Small intestine (tissue), 7 donors: ENCODE results near the gene ADIPOR2. TPM values are rescaled to one million over a fixed set of nuclear protein-coding genes. Genes with fewer than 3 reads are reported as not detected.
"Not testable (repeated sequence)": the region's sequence is repeated elsewhere in the genome, so short reads cannot be mapped to it uniquely, and the experiment has no call there.

Source experiments
- DNase-seq, 2 donors: peaks; one replicate each; pipeline versions ENCODE4 v3.0.0 to v3.0.0-alpha.2; 2013
- FAIRE-seq: peaks from 2 replicates; lab custom pipeline; 2012; peaks lifted over from hg19 to GRCh38; lab: Jason Lieb, UNC
- H3K27ac ChIP-seq, 3 donors: one replicate each; pipeline ENCODE4 v1.5.1; 2013; ENCODE audit warnings: low read length in 2 of 3, mild to moderate bottlenecking in 2 of 3, control low read depth in 1 of 3, inconsistent platforms in 1 of 3, low read depth in 1 of 3, moderate library complexity in 1 of 3
- H3K27me3 ChIP-seq, 3 donors: one replicate each; pipeline ENCODE4 v1.6.1; 2013; ENCODE audit warnings: low read length in 3 of 3, inconsistent platforms in 1 of 3; ENCODE audit not compliant: control insufficient read depth in 3 of 3, insufficient read depth in 3 of 3
- H3K36me3 ChIP-seq, 3 donors: one replicate each; pipeline ENCODE4 v1.6.1; 2013; ENCODE audit warnings: low read length in 3 of 3, inconsistent platforms in 1 of 3, low read depth in 1 of 3, mild to moderate bottlenecking in 1 of 3, moderate library complexity in 1 of 3; ENCODE audit not compliant: control insufficient read depth in 3 of 3, insufficient read depth in 2 of 3
- H3K4me1 ChIP-seq, 3 donors: one replicate each; pipeline ENCODE4 v1.6.1; 2013; ENCODE audit warnings: low read length in 2 of 3, inconsistent platforms in 1 of 3, low read depth in 1 of 3, mild to moderate bottlenecking in 1 of 3, moderate library complexity in 1 of 3; ENCODE audit not compliant: control insufficient read depth in 3 of 3, insufficient read depth in 2 of 3
- H3K4me3 ChIP-seq, 3 donors: one replicate each; pipeline ENCODE4 v1.5.1; 2013; ENCODE audit warnings: low read length in 3 of 3, control low read depth in 1 of 3, inconsistent platforms in 1 of 3, low read depth in 1 of 3, mild to moderate bottlenecking in 1 of 3, moderate library complexity in 1 of 3
- H3K9me3 ChIP-seq, 2 donors: one replicate each; pipeline ENCODE4 v1.6.1; 2013; ENCODE audit warnings: low read depth in 1 of 2, low read length in 1 of 2; ENCODE audit not compliant: control insufficient read depth in 2 of 2, insufficient read depth in 1 of 2
- WGBS, 3 donors: extraction: QIAGEN DNeasy Blood & Tissue Kit; methylation state at CpG; one replicate each; pipeline ENCODE4 v1.1.7; 2013; 5-methylcytosine and 5-hydroxymethylcytosine counted together
- polyA plus RNA-seq, 4 donors: library from polyadenylated mRNA; stranded (reverse) in 3 of 4; unstranded in 1 of 4; fragments of 200-250 nt in 3 of 4; fragments of 120-200 nt in 1 of 4; gene quantifications; one replicate each; pipeline versions ENCODE4 v1.2.1 to v1.2.3, GENCODE V29; 2013
- donor health status: healthy with polysubstance abuse.
- donor health status: control.
- donor health status: control.
- donor health status: Bipolar disorder and iron deficiency.
- donor health status: healthy.

The ADIPOR2 gene
- polyA plus RNA-seq, 4 donors = 35.6 to 57.3 (median 48.9) TPM

- H3K9me3 ChIP-seq = no peaks in the 10 kb centered on the region
- H3K27ac ChIP-seq = no peak overlapping the region
- H3K27me3 ChIP-seq = no peaks in the 10 kb centered on the region
- no peak for FAIRE-seq
- peaks cover 2 to 9% (median 2%) of the 10 kb centered on the region in 3 donors for H3K36me3 ChIP-seq
- WGBS, 3 donors = 71 to 73% (median 73%) methylated on average over 3 of the region's 3 CpGs
- peaks cover 0 to 6% (median 3%) of the 10 kb centered on the region in 3 donors for H3K4me1 ChIP-seq
- no peak for DNase-seq
- H3K4me3 ChIP-seq = no peak overlapping the region
Observed at GRCh38 chr12:1703771-1704722, 13.2 kb downstream of the ADIPOR2 start.

GRCh38 chr12:1705774-1706631, 15.1 kb downstream of the ADIPOR2 start:
- peaks cover 5 to 6% (median 5%) of the 10 kb centered on the region in 3 donors for H3K4me1 ChIP-seq
- FAIRE-seq (no peak), DNase-seq (no peak)
- no peak overlapping the region for H3K27ac ChIP-seq
- no peaks in the 10 kb centered on the region for H3K9me3 ChIP-seq
- no peaks in the 10 kb centered on the region for H3K27me3 ChIP-seq
- H3K4me3 ChIP-seq = no peak overlapping the region
- peaks cover 2 to 13% (median 2%) of the 10 kb centered on the region in 3 donors for H3K36me3 ChIP-seq
- 79 to 91% (median 86%) methylated on average over 3 of the region's 3 CpGs for WGBS, 3 donors

- Histone ChIP-seq H3K27ac (no peak overlapping the region), H3K36me3 (peaks cover 2 to 10% (median 2%) of the 10 kb centered on the region in 3 donors), H3K27me3 (no peaks in the 10 kb centered on the region), H3K4me3 (no peak overlapping the region), H3K9me3 (no peaks in the 10 kb centered on the region), H3K4me1 (peaks cover 5 to 9% (median 5%) of the 10 kb centered on the region in 3 donors)
- 6 to 33% (median 11%) methylated on average over 1 of the region's 1 CpG for WGBS, 3 donors
- DNase-seq = no peak
- no peak for FAIRE-seq
Observed at GRCh38 chr12:1706632-1706980, 15.7 kb downstream of the ADIPOR2 start.

GRCh38 chr12:1707051-1707450, 16.2 kb downstream of the ADIPOR2 start:
- no peak overlapping the region for H3K27ac ChIP-seq
- WGBS, 3 donors = 95 to 100% (median 96%) methylated on average over 1 of the region's 1 CpG
- no peaks in the 10 kb centered on the region for H3K27me3 ChIP-seq
- peak; percentile 44 for FAIRE-seq
- DNase-seq = no peak
- peaks cover 2 to 10% (median 2%) of the 10 kb centered on the region in 3 donors for H3K36me3 ChIP-seq
- no peaks in the 10 kb centered on the region for H3K9me3 ChIP-seq
- H3K4me1 ChIP-seq = peaks cover 5 to 9% (median 5%) of the 10 kb centered on the region in 3 donors
- no peak overlapping the region for H3K4me3 ChIP-seq

- peaks cover 8 to 15% (median 9%) of the 10 kb centered on the region in 3 donors for H3K4me1 ChIP-seq
- not testable (repeated sequence) for H3K4me3 ChIP-seq, H3K27ac ChIP-seq, FAIRE-seq, DNase-seq, H3K9me3 ChIP-seq, H3K27me3 ChIP-seq
- peaks cover 0 to 16% (median 6%) of the 10 kb centered on the region in 3 donors for H3K36me3 ChIP-seq
- WGBS, 3 donors = 98 to 100% (median 98%) methylated on average over 5 of the region's 5 CpGs
Observed at GRCh38 chr12:1709968-1710367, 19.1 kb downstream of the ADIPOR2 start.

- Histone ChIP-seq H3K4me1 (peaks cover 8 to 16% (median 9%) of the 10 kb centered on the region in 3 donors), H3K9me3 (peaks cover 0 to 11% of the 10 kb centered on the region in 2 donors), H3K36me3 (peaks cover 0 to 24% (median 6%) of the 10 kb centered on the region in 3 donors), H3K27ac (peak overlapping the region in 1 of 3 donors; percentile 3)
- peak in 1 of 2 donors; percentile 68 for DNase-seq
- 69 to 79% (median 70%) methylated on average over 8 of the region's 8 CpGs for WGBS, 3 donors
- FAIRE-seq, H3K4me3 ChIP-seq, H3K27me3 ChIP-seq: not testable (repeated sequence)
Observed at GRCh38 chr12:1710870-1711269, 20.0 kb downstream of the ADIPOR2 start.

- FAIRE-seq, H3K4me3 ChIP-seq, H3K27me3 ChIP-seq: not testable (repeated sequence)
- Histone ChIP-seq H3K4me1 (peaks cover 6 to 16% (median 9%) of the 10 kb centered on the region in 3 donors), H3K36me3 (peaks cover 0 to 23% (median 4%) of the 10 kb centered on the region in 3 donors), H3K9me3 (peaks cover 0 to 11% of the 10 kb centered on the region in 2 donors), H3K27ac (peak overlapping the region; percentile 3 to 55 (median 17))
- WGBS, 3 donors = 21 to 44% (median 22%) methylated on average over 3 of the region's 3 CpGs
- DNase-seq = peak; percentile 86 to 95
Observed at GRCh38 chr12:1711536-1712211, 20.8 kb downstream of the ADIPOR2 start.
